Astrocyte (in vitro differentiated cells and primary cell): ENCODE measurements around the gene GLTPD2.

ENCODE experiments used
- CTCF ChIP-seq: IDR thresholded peaks from 2 replicates; pipeline ENCODE4 v1.5.1; 2011; ENCODE audit warnings: low read depth, mild to moderate bottlenecking, inconsistent platforms, low read length, moderate library complexity; ENCODE audit not compliant: insufficient read depth
- EZH2 ChIP-seq: IDR thresholded peaks from 2 replicates; pipeline ENCODE4 v1.6.1; 2012; ENCODE audit warnings: mild to moderate bottlenecking, low read length, inconsistent platforms; ENCODE audit not compliant: insufficient read depth

- TF ChIP-seq CTCF (no peak), EZH2 (no peak)
These were observed 862 bp downstream of the GLTPD2 start for GRCh38 chr17:4789701-4789950.
